A549 (cell line): ENCODE measurements around the gene CRYZL1. TPM values are rescaled to one million over a fixed set of nuclear protein-coding genes. Genes with fewer than 3 reads are reported as not detected.

Experiments used
- ATAC-seq, 2 experiments: fragments of 200-7000 bp in 1 of 2; fragments of >200 bp in 1 of 2; cut with Nextera tagmentation in 1 of 2; cut with Tn5 transposase in 1 of 2; 3 replicates each; pipeline versions ENCODE4 v1.8.0 to v1.9.1; 2018 to 2020; ENCODE audit warnings: mild to moderate bottlenecking in 1 of 2, moderate library complexity in 1 of 2
- CTCF ChIA-PET: fragments of 300-600 bp; sonication (Branson Sonifier 250); formaldehyde crosslinking; extraction: SDS; loops from one replicate; lab custom pipeline; 2021; ENCODE audit warnings: antibody characterized with exemption, inconsistent platforms; lab: Yijun Ruan, JAX
- POLR2A ChIA-PET: fragments of 350-600 bp; formaldehyde crosslinking; extraction: SDS; loops from one replicate; lab custom pipeline; 2021; ENCODE audit warnings: antibody characterized with exemption, inconsistent platforms; lab: Yijun Ruan, JAX
- DNase-seq, 2 experiments: peaks; one replicate each; pipeline versions ENCODE4 v3.0.0 to v3.0.0-alpha.2; 2011 to 2016; ENCODE audit warnings: low read depth in 1 of 2, low spot score in 1 of 2
- FAIRE-seq: peaks from 2 replicates; lab custom pipeline; 2011; peaks lifted over from hg19 to GRCh38; lab: Jason Lieb, UNC
- H3K27ac ChIP-seq, 2 experiments: fragments of >200 bp; sonication (Bioruptor Twin); formaldehyde crosslinking; 3 replicates each; pipeline ENCODE4 v1.5.1; 2016 to 2017
- H3K4me1 ChIP-seq: fragments of >200 bp; sonication (Bioruptor Twin); formaldehyde crosslinking; 3 replicates; pipeline ENCODE4 v1.6.1; 2016
- H3K4me2 ChIP-seq: fragments of >200 bp; sonication (Bioruptor Twin); formaldehyde crosslinking; 3 replicates; pipeline ENCODE4 v1.6.1; 2016
- H3K4me3 ChIP-seq: fragments of >200 bp; sonication (Bioruptor Twin); formaldehyde crosslinking; 3 replicates; pipeline ENCODE4 v1.5.1; 2016
- H3K9me3 ChIP-seq: fragments of >200 bp; sonication (Bioruptor Twin); formaldehyde crosslinking; 3 replicates; pipeline ENCODE4 v1.6.1; 2016
- BHLHE40 ChIP-seq: IDR thresholded peaks from 2 replicates; pipeline ENCODE4 v1.6.1; 2012; ENCODE audit warnings: low read depth, low read length, inconsistent platforms
- CEBPB ChIP-seq, 2 experiments: fragments of >200 bp in 1 of 2; sonication (Bioruptor Twin) in 1 of 2; formaldehyde crosslinking in 1 of 2; IDR thresholded peaks; 2 replicates each; pipeline ENCODE4 v1.6.1; 2012 to 2016
- CHD4 ChIP-seq: fragments of 200-600 bp; sonication (generic); IDR thresholded peaks from 2 replicates; pipeline ENCODE4 v1.6.1; 2016; ENCODE audit warnings: antibody characterized with exemption, mild to moderate bottlenecking, borderline replicate concordance
- CTCF ChIP-seq: fragments of >200 bp; sonication (Bioruptor Twin); formaldehyde crosslinking; IDR thresholded peaks from 3 replicates; pipeline ENCODE4 v1.5.1; 2016
- EP300 ChIP-seq, 2 experiments: fragments of >200 bp; sonication (Bioruptor Twin); formaldehyde crosslinking; IDR thresholded peaks; 2 replicates in 1 of 2; 3 replicates in 1 of 2; pipeline ENCODE4 v1.6.1; 2016 to 2017
- ESRRA ChIP-seq: fragments of 150-350 bp; IDR thresholded peaks from 2 replicates; pipeline ENCODE4 v1.6.1; 2014; ENCODE audit warnings: mild to moderate bottlenecking, low read length, borderline replicate concordance
- HMGXB4 ChIP-seq: fragments of 250-450 bp; sonication (Bioruptor Pico); IDR thresholded peaks from 2 replicates; pipeline ENCODE4 v1.5.0; 2021; ENCODE audit warnings: mild to moderate bottlenecking, moderate library complexity, borderline replicate concordance
- MAX ChIP-seq: IDR thresholded peaks from 2 replicates; pipeline ENCODE4 v1.6.1; 2012
- PHF8 ChIP-seq: fragments of 200-600 bp; sonication (generic); IDR thresholded peaks from 2 replicates; pipeline ENCODE4 v1.6.1; 2016; ENCODE audit warnings: low read depth, mild to moderate bottlenecking, antibody characterized with exemption, moderate library complexity, borderline replicate concordance
- RFX5 ChIP-seq: fragments of 450-650 bp; IDR thresholded peaks from 2 replicates; pipeline ENCODE4 v1.7.1; 2014; ENCODE audit warnings: antibody characterized with exemption, mild to moderate bottlenecking, moderate library complexity
- WGBS: methylation state at CpG from one replicate; pipeline ENCODE4 v1.1.6; 2017; ENCODE audit errors: missing lambda C conversion rate; 5-methylcytosine and 5-hydroxymethylcytosine counted together
- polyA plus RNA-seq, 4 experiments: library from polyadenylated mRNA; depleted of rRNA in 3 of 4; stranded (reverse); fragments of >200 nt; fragmentation: RNase III in 1 of 4; extraction: RNeasy Plus Mini Kit Qiagen cat#74134 plus additional on column Dnase treatment in 1 of 4; gene quantifications; 2 replicates in 3 of 4; 3 replicates in 1 of 4; pipeline ENCODE4 v1.2.3, GENCODE V29; 2011 to 2017
- TF ChIP-seq, protein P1 (sequence below): fragments of 200-600 bp; sonication (generic); IDR thresholded peaks from 2 replicates; pipeline ENCODE4 v1.6.1; 2016; ENCODE audit warnings: antibody characterized with exemption, mild to moderate bottlenecking, moderate library complexity
- TF ChIP-seq, protein P2 (sequence below): IDR thresholded peaks from 2 replicates; pipeline ENCODE4 v1.6.1; 2012

Gene CRYZL1
- polyA plus RNA-seq, 2 of the 4 experiments (the other 2 are of a cell fraction), result 15.2 to 38.9 TPM

GRCh38 chr21:33650929-33651509 lies 9.5 kb upstream of the CRYZL1 start (continued):
- TF ChIP-seq, protein P1, sequence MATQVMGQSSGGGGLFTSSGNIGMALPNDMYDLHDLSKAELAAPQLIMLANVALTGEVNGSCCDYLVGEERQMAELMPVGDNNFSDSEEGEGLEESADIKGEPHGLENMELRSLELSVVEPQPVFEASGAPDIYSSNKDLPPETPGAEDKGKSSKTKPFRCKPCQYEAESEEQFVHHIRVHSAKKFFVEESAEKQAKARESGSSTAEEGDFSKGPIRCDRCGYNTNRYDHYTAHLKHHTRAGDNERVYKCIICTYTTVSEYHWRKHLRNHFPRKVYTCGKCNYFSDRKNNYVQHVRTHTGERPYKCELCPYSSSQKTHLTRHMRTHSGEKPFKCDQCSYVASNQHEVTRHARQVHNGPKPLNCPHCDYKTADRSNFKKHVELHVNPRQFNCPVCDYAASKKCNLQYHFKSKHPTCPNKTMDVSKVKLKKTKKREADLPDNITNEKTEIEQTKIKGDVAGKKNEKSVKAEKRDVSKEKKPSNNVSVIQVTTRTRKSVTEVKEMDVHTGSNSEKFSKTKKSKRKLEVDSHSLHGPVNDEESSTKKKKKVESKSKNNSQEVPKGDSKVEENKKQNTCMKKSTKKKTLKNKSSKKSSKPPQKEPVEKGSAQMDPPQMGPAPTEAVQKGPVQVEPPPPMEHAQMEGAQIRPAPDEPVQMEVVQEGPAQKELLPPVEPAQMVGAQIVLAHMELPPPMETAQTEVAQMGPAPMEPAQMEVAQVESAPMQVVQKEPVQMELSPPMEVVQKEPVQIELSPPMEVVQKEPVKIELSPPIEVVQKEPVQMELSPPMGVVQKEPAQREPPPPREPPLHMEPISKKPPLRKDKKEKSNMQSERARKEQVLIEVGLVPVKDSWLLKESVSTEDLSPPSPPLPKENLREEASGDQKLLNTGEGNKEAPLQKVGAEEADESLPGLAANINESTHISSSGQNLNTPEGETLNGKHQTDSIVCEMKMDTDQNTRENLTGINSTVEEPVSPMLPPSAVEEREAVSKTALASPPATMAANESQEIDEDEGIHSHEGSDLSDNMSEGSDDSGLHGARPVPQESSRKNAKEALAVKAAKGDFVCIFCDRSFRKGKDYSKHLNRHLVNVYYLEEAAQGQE, result no peak
- TF ChIP-seq, all 56 proteins: peak for 0

DNA sequence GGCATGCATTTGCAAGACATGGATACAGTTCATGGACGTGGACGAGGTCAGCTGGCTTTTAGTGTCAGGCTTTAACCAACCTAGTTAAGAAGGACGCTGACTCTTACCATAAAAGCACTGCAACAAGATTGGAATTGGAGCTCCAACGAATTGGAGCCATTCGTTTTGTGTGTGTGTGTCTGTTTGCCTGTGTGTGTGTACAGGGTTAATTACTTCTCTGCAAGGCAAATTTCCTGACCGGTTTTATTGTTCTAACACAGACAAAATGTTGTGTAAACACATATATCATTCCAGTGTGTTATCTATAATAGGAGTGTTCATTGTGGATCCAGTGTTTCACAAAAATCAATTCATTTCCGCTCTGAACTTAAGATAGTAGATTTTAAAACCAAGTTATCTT lies 8.7 kb upstream of the CRYZL1 start:
- peaks cover 16% of the 10 kb centered on the region for H3K4me1 ChIP-seq
- DNase-seq (no peak), FAIRE-seq (no peak), ATAC-seq (no peak)
- H3K4me3 ChIP-seq, result no peak overlapping the region
- POLR2A ChIA-PET, result no interaction called here
- no peak overlapping the region for H3K4me2 ChIP-seq
- no peaks in the 10 kb centered on the region for H3K9me3 ChIP-seq
- CTCF ChIA-PET, result no interaction called here
- no peak for TF ChIP-seq CTCF
- TF ChIP-seq CEBPB (IDR thresholded peaks at IDR 0.05), result no peak
- TF ChIP-seq RFX5, result no peak
- TF ChIP-seq MAX, result no peak
- no peak for TF ChIP-seq HMGXB4 (CRISPR knock-in tag)
- TF ChIP-seq BHLHE40, result no peak
- TF ChIP-seq ESRRA, result no peak
- TF ChIP-seq, protein P2, sequence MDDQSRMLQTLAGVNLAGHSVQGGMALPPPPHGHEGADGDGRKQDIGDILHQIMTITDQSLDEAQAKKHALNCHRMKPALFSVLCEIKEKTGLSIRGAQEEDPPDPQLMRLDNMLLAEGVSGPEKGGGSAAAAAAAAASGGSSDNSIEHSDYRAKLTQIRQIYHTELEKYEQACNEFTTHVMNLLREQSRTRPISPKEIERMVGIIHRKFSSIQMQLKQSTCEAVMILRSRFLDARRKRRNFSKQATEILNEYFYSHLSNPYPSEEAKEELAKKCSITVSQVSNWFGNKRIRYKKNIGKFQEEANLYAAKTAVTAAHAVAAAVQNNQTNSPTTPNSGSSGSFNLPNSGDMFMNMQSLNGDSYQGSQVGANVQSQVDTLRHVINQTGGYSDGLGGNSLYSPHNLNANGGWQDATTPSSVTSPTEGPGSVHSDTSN, result no peak
- TF ChIP-seq PHF8, result no peak
- no peak overlapping the region for H3K27ac ChIP-seq
- 82% methylated on average over 7 of the region's 7 CpGs for WGBS

DNA sequence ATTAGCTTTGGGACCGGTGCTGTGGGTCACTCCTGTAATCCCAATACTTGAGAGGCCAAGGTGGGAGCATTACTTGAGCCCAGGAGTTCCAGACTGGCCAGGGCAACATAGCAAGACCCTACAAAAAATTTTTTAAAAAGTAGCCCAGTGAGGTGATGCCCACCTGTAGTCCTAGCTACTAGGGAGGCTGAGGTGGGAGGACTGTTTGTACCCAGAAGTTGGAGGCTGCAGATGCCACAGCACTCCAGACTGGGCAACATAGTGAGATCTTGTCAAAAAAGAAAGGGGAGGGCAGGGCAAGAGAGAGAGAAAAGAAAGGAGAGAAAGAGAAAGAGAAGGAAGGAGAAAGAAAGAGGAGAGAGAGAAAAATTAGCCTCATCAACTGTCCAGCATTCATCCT lies 7.0 kb upstream of the CRYZL1 start:
- TF ChIP-seq, protein P1, result no peak
- TF ChIP-seq PHF8 (no peak), CHD4 (no peak), EP300 (IDR thresholded peaks at IDR 0.05) (no peak)
- TF ChIP-seq, all 56 proteins: peak for 0
- no peak overlapping the region for H3K27ac ChIP-seq
- H3K4me2 ChIP-seq, result no peak overlapping the region
- WGBS, result 83% methylated on average over 1 of the region's 1 CpG
- ChIA-PET POLR2A (no interaction called here), CTCF (interaction anchor here (0.6 kb wide), 1 partner anchor 55 kb away, joined by 3 read pairs; no protein-coding TSS in a partner anchor)
- peaks cover 21% of the 10 kb centered on the region for H3K4me1 ChIP-seq
- no peaks in the 10 kb centered on the region for H3K9me3 ChIP-seq
- FAIRE-seq (no peak), ATAC-seq (no peak), DNase-seq (no peak)
- no peak overlapping the region for H3K4me3 ChIP-seq
